HG02970 (cell line): ENCODE results near the gene ZNF230.

Experiments used
- ATAC-seq: cut with Tn5 transposase; IDR thresholded peaks from one replicate; pipeline ENCODE4 v1.9.1; 2021; ENCODE audit warnings: mild to moderate bottlenecking, moderate library complexity, moderate number of reproducible peaks; ENCODE audit not compliant: unreplicated experiment, low FRiP score

ZNF230 gene

GRCh38 chr19:44002566-44003460 is at the start of gene ZNF230:
TSS of gene ZNF230 (plus strand) at chr19:44002957. CDS start at chr19:44007079, 4,122 bp downstream.
- peak; percentile 90 for ATAC-seq

GRCh38 chr19:43956827-43957226 is 45.9 kb upstream of the ZNF230 start:
- no peak for ATAC-seq

GRCh38 chr19:43957891-43958290 is 44.9 kb upstream of the ZNF230 start:
- ATAC-seq, result no peak

DNA sequence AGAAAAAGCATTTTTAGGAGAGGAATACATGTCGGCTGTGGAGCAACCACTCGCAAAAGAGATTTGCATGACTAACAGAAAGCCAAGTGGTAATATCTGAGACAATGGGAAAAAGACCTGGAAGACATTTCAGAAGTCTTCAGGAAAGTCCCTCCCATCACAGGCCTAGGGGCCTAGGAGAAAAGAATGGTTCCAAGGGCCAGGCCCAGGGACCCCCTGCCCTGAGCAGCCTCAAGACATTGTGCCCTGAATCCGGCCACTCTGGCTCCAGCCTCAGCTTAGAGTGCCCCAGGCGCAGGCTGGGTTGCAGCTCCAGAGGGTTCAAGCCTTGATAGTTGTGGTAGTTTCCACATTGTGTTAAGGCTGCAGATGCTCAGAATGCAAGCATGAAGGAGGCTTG is 42.3 kb upstream of the ZNF230 start:
- ATAC-seq, result no peak

DNA sequence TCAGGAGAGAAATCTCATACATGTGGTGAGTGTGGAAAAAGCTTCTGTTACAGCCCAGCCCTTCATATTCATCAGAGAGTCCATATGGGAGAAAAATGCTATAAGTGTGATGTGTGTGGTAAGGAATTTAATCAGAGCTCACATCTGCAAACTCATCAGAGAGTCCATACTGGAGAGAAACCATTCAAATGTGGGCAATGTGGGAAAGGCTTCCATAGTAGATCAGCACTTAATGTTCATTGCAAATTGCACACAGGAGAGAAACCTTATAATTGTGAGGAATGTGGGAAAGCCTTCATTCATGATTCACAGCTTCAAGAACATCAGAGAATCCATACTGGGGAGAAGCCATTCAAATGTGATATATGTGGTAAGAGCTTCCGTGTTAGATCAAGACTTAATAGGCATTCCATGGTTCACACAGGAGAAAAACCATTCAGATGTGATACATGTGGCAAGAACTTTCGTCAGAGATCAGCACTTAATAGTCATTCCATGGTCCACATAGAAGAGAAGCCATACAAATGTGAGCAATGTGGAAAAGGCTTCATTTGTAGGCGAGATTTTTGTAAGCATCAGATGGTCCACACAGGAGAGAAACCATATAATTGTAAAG is 36.6 kb upstream of the ZNF230 start:
- no peak for ATAC-seq

- ATAC-seq, result no peak
Observed at GRCh38 chr19:43976732-43977131, 26.0 kb upstream of the ZNF230 start.

DNA sequence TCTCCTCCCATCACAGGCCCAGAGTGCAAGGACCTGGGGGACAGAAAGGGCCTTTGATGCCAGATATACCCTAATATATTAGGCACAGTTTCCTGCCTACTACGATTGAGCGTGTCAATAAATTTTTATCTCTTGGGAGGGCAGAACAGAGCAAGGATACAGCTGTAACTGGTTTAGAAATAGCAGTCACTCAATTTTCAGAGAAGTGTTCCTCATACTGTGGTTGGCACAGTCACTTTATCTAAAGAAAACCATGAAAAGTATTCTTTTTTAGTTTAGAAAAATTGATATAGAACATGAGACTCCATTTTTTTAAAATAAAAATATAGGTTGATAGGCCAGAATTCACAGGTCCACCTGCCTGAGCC is 19.2 kb upstream of the ZNF230 start:
- ATAC-seq, result no peak

DNA sequence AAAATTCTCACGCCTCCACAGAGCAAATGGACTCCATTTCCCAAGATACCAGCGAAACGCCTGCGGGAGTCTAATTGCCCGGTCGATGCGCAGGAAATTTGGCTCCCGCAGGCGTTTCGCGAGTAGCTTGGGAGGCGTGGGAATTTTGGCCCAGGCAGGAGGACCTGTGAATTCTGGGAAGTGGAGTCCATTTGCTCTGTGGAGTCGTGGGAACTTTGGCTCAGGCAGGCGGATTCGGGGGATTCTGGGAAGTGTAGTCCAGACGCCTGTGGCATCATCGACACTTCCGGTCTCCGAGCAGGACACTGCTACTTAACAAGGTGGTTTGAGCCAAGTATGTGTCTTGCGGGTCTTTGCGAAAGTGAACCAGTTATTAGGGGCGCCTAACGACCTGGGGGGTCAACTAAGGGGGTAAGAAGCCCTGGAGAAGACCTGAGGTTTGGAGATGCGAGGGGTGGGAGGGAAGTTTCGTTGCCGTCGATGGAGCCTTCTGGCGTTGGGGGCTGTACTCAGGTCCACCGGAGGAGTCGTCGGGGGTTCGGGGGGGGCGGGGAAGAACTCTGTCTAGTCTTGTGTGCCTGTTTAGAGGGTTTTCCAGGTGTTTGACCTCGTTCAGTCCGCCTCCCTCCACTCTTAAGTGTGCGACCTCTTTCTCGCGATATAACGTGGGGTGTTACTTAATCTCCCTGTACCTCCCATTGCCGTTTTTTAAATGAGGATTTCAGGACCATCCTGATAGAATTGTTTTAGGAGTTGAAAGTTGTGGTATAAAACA is 18.7 kb upstream of the ZNF230 start, which contains the start of gene ZNF155:
TSS of gene ZNF155 (plus strand) at position 277 of the 775 bp plus-strand sequence. CDS start 4,356 bp downstream, outside the sequence.
- ATAC-seq, result peak; percentile 88

- no peak for ATAC-seq
Observed at GRCh38 chr19:43984687-43985000, 18.1 kb upstream of the ZNF230 start.

DNA sequence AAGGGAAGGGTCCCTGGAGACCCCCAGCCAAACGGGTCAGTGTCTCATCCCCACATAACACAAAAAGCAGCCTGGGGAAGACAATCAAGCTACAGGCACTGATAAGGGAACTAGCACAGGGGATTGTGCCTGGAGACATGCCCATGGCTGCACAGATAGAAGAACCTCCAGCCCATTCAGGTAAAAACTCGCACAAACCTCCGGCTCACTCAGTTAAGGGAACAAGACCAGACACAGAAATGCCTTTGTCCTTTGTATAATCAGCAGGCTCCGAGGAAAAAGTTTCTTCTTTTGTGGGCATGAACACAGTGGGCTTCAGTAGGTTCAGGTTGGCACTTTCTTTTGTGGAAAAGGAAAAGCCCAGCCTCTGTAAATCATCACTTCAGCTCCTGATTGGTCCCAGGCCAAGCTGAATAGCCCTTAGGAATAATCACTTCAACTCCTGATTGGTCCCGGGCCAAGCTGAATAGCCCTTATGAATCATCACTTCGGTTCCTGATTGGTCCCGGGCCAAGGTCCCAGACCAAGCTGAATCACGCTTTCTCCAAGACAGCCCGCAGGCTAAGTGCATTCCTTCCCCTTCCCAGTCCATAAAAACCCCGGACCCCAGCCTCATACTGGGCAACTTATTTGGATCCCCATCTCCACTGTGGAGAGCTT is 5.0 kb upstream of the ZNF230 start:
- ATAC-seq, result no peak

DNA sequence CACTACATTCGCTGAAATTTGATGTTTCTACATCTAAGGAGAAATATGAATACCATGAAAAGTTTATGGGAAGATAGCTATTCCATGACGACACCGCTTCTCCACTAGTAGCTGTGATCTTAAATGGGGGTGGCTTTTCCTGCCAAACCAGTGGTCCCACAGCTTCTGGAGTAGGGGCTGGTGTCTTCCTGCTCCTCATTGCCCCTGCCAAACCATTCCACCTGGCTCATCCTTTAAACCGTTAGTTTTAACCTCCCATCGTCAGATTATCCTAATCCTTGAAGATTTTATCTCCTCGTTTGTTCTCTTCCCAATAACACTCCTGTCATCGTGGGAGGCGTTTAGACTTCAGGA is 568 bp upstream of the ZNF230 start:
- ATAC-seq, result no peak

DNA sequence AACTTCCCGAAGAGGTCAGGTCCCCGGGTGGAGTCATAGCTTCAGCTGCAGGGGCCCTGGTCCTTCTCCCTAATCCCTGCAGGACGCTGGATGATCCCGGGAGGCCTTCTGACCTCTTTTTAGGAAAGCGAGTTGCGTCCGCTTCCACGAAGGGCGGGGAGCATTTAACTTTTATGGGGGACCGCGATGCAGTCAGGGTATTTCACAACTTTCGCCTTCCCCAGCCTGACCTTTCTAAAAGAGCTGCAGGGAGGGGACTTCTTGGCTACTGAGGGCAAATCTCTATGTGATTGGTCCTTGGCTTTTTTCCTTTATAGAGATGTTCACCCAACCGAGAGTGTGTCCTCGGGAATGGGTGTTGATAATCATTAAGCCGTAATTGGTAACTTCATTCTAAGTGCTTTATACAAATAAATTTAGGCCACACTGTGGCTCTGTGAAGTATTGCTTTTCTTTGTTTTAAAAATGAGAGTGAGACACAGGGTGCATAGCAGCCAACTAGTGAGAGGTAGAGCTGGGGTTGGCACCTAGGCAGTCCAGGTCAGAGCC is 778 bp downstream of the ZNF230 start:
- ATAC-seq, result no peak

DNA sequence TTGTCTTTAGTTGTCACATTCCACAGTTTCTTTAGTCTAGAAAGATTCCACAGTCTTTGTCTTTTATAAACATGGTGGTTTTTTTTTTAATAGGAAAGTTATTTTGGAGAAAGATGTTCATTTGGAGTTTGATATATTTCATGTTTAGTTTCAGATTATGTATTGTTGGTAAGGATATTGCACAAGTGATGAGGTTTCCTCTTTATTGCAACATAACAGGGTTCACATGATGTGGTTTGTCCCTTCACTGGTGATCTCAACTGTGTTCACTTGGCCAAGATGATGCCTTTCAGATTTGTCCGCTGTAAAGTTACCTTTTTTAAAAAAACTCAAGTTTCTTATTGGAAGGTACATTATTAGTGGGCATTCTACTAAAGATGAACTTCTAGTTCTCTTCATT is 3.2 kb downstream of the ZNF230 start:
- no peak for ATAC-seq

DNA sequence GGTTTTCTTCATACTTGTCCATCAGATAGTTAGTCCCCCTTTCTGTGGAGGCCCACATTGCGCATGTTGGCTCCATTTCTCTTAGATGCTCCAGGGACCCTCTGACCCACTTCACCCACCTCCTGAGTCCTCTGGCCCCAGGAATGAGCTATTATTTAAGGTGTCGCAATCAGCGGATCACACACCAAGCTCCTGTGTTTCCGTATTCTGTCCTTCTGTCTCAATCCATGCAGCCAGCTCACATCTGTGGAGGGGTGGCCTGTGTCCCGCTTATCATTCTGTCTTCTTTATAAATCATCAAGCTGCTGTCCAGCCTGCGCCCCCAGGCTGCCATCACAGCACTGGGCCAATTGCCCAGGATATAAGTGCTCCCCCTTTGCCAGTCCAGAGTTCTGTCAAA is 4.7 kb downstream of the ZNF230 start:
- no peak for ATAC-seq

DNA sequence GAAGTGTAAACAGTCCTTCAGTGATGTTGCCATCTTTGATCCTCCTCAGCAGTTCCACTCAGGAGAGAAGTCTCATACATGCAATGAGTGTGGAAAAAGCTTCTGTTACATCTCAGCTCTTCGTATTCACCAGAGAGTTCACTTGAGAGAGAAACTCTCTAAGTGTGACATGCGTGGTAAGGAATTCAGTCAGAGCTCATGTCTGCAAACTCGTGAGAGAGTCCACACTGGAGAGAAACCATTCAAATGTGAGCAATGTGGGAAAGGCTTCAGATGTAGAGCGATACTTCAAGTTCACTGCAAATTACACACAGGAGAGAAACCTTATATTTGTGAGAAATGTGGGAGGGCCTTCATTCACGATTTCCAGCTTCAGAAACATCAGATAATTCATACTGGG is 7.7 kb downstream of the ZNF230 start:
- no peak for ATAC-seq

- no peak for ATAC-seq
Observed at GRCh38 chr19:44019498-44019897, 16.7 kb downstream of the ZNF230 start.

DNA sequence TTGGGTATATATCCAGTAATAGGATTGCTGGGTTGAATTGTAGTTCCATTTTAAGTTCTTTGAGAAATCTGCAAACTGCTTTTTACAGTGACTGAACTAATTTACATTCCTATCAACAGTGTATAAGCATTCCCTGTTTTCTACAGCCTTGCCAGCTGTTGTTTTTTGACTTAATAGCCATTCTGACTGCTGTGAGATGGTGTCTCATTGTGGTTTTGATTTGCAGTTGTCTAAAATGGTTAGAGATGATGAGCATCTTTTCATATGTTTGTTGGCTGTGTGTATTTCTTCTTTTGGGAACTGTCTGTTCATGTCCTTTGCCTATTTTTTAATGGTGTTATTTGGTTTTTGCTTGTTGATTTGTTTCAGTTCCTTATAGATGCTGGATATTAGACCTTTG is 18.5 kb downstream of the ZNF230 start:
- ATAC-seq, result no peak

DNA sequence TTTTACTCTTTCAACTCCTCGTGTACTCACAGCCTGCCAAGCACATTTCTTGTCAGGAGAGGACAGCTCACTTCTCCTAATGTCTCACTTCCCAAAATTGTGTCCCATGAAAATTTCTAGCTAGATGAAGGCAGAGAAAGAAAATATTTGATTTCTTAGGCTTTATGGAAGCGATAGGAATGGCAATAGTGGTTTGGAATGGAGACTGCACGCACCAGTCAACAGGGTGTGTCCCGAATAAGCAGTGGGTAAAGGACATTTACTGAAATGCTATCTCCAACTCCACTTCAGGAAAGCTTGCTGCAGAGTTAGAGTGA is 22.1 kb downstream of the ZNF230 start:
- no peak for ATAC-seq

DNA sequence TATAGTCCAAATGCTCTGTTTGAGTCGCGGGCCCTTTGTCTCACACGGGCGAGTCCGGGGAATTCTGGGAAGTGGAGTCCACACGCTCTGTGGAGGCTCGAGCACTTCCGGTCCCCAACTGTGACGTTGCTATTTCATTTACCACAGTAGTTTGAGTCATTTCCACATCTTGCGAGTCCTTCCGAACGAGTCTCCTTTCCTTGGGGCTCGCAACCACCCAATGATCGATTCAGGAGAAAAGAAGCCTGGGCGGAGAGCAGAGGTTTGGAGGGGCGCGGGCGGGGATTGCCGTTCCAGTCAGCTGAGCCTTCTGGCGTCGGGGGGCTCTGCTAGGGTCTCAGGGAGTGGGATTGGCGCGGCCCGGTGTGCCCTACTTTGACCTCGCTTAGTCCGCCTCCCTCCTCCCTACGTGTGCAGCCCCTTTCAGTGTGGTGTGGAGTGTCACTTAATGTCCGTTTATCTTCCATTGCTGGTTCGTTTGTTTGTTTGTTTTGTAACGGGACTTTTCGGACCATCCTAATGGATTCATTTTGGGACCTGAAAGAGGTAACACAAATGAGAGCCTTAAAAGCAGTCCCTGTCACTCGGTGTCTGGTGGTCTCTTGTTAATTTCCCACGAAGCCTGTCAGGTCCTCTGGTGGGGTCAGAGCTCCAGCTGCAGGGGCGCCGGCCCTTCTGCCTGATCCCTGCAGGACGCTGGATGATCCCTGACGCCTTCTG is 22.6 kb downstream of the ZNF230 start, which contains the start of gene ZNF222:
TSS of gene ZNF222 (plus strand) at position 163 of the 720 bp plus-strand sequence. CDS start at position 221, 58 bp downstream.
- peak; percentile 55 for ATAC-seq

- no peak for ATAC-seq
Observed at GRCh38 chr19:44026622-44027021, 23.9 kb downstream of the ZNF230 start.
